Tibial nerve (tissue), 4 donors: Measurements from ENCODE around the gene TRIM8. TPM values are rescaled to one million over a fixed set of nuclear protein-coding genes. Genes with fewer than 3 reads are reported as not detected.
"Not testable (repeated sequence)": the region's sequence is repeated elsewhere in the genome, so short reads cannot be mapped to it uniquely, and the experiment has no call there.

Experiments
- DNase-seq, 2 donors: peaks; one replicate each; pipeline ENCODE4 v3.0.0-alpha.2; 2019; ENCODE audit warnings: low spot score in 2 of 2
- H3K27ac ChIP-seq, 4 donors: fragments of 200-600 bp; sonication (generic) in 3 of 4; one replicate each; pipeline ENCODE4 v1.5.1; 2017 to 2019; ENCODE audit warnings: mild to moderate bottlenecking in 1 of 4
- H3K27me3 ChIP-seq, 2 donors: fragments of 200-600 bp; sonication (generic) in 1 of 2; one replicate each; pipeline versions ENCODE4 v1.5.1 to v1.6.0; 2017 to 2019
- H3K36me3 ChIP-seq, 3 donors: fragments of 200-600 bp; sonication (generic); one replicate each; pipeline ENCODE4 v1.5.1; 2018 to 2019
- H3K4me1 ChIP-seq, 4 donors: fragments of 200-600 bp; sonication (generic) in 3 of 4; one replicate each; pipeline ENCODE4 v1.5.1; 2017 to 2019
- H3K4me3 ChIP-seq, 4 donors: fragments of 200-600 bp; sonication (generic) in 3 of 4; one replicate each; pipeline ENCODE4 v1.5.1; 2017 to 2019; ENCODE audit warnings: mild to moderate bottlenecking in 1 of 4, moderate library complexity in 1 of 4
- H3K9me3 ChIP-seq, 4 donors: fragments of 200-600 bp; sonication (generic) in 3 of 4; one replicate each; pipeline ENCODE4 v1.5.1; 2017 to 2019
- CTCF ChIP-seq, 5 experiments: fragments of 200-600 bp in 3 of 5; fragments of 450-650 bp in 2 of 5; sonication (generic) in 3 of 5; IDR thresholded peaks; one replicate each; pipeline ENCODE4 v1.5.1; 2016 to 2019; ENCODE audit warnings: antibody characterized with exemption in 5 of 5, mild to moderate bottlenecking in 3 of 5, moderate library complexity in 2 of 5
- EP300 ChIP-seq, 2 donors: sonication (generic); formaldehyde crosslinking; IDR thresholded peaks; one replicate each; pipeline ENCODE4 v1.6.1; 2017; ENCODE audit warnings: antibody characterized with exemption in 2 of 2, mild to moderate bottlenecking in 1 of 2
- POLR2A ChIP-seq, 2 donors: fragments of 450-650 bp; IDR thresholded peaks; one replicate each; pipeline ENCODE4 v1.6.1; 2017; ENCODE audit warnings: antibody characterized with exemption in 2 of 2, mild to moderate bottlenecking in 2 of 2, moderate library complexity in 2 of 2
- WGBS, 2 donors: methylation state at CpG; one replicate each; pipeline ENCODE4 v1.1.5; 2018; 5-methylcytosine and 5-hydroxymethylcytosine counted together
- total RNA-seq, 4 donors: library from RNA; depleted of rRNA; stranded (reverse); fragments of >200 nt; gene quantifications; one replicate each; pipeline ENCODE4 v1.1.0, GENCODE V29; 2016

TRIM8 gene
- total RNA-seq, 4 donors from 2014 or later: 156 to 206 (median 157) TPM

DNA sequence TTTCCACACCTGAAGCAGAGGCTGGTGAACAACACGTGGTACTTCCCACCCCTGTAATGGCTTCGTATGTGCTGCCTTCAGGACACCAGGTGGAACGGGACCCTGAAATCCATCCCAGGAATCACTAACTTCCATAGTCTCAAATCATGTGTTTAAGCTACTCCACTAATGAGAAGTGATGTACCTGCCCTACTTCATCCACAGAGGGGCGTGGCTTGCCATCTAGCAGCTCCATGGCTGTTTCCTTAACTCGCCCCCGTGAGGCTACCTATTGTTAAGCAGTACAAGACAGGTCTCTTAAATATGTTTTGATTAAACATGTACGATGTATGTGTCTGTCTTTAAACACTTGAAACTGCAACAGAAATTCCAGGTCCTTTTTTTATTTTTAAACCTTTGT lies 38.1 kb downstream of the TRIM8 start:
- no peaks in the 10 kb centered on the region for H3K9me3 ChIP-seq
- H3K4me3 ChIP-seq: no peak overlapping the region
- H3K4me1 ChIP-seq: peaks cover 0 to 23% (median 18%) of the 10 kb centered on the region in 4 donors
- no peak overlapping the region for H3K27ac ChIP-seq
- H3K27me3 ChIP-seq: no peaks in the 10 kb centered on the region
- TF ChIP-seq EP300 (IDR thresholded peaks at IDR 0.05) (no peak), POLR2A (IDR thresholded peaks at IDR 0.05) (no peak), CTCF (IDR thresholded peaks at IDR 0.05) (no peak)
- peaks cover 0 to 55% (median 0%) of the 10 kb centered on the region in 3 donors for H3K36me3 ChIP-seq
- no peak for DNase-seq
- WGBS, 2 donors: 93 to 96% methylated on average over 7 of the region's 7 CpGs

GRCh38 chr10:102682981-102683380 lies 38.7 kb downstream of the TRIM8 start:
- H3K36me3 ChIP-seq: peaks cover 0 to 60% (median 0%) of the 10 kb centered on the region in 3 donors
- 79 to 87% methylated on average over 4 of the region's 4 CpGs for WGBS, 2 donors
- H3K4me1 ChIP-seq: peaks cover 0 to 17% (median 15%) of the 10 kb centered on the region in 4 donors
- H3K9me3 ChIP-seq: no peaks in the 10 kb centered on the region
- no peak overlapping the region for H3K4me3 ChIP-seq
- TF ChIP-seq EP300 (IDR thresholded peaks at IDR 0.05) (no peak), CTCF (IDR thresholded peaks at IDR 0.05) (no peak), POLR2A (IDR thresholded peaks at IDR 0.05) (no peak)
- no peak for DNase-seq
- H3K27me3 ChIP-seq: no peaks in the 10 kb centered on the region
- H3K27ac ChIP-seq: no peak overlapping the region

- DNase-seq: no peak
- peaks cover 0 to 68% (median 0%) of the 10 kb centered on the region in 3 donors for H3K36me3 ChIP-seq
- H3K27me3 ChIP-seq: no peaks in the 10 kb centered on the region
- no peak overlapping the region for H3K4me3 ChIP-seq
- H3K9me3 ChIP-seq: no peaks in the 10 kb centered on the region
- TF ChIP-seq CTCF (IDR thresholded peaks at IDR 0.05) (no peak), EP300 (IDR thresholded peaks at IDR 0.05) (no peak), POLR2A (IDR thresholded peaks at IDR 0.05) (no peak)
- no peak overlapping the region for H3K27ac ChIP-seq
- H3K4me1 ChIP-seq: peaks cover 0 to 10% (median 7%) of the 10 kb centered on the region in 4 donors
- 75 to 85% methylated on average over 5 of the region's 5 CpGs for whole genome bisulfite sequencing, 2 donors
Measured at GRCh38 chr10:102683736-102684135, 39.5 kb downstream of the TRIM8 start.

DNA sequence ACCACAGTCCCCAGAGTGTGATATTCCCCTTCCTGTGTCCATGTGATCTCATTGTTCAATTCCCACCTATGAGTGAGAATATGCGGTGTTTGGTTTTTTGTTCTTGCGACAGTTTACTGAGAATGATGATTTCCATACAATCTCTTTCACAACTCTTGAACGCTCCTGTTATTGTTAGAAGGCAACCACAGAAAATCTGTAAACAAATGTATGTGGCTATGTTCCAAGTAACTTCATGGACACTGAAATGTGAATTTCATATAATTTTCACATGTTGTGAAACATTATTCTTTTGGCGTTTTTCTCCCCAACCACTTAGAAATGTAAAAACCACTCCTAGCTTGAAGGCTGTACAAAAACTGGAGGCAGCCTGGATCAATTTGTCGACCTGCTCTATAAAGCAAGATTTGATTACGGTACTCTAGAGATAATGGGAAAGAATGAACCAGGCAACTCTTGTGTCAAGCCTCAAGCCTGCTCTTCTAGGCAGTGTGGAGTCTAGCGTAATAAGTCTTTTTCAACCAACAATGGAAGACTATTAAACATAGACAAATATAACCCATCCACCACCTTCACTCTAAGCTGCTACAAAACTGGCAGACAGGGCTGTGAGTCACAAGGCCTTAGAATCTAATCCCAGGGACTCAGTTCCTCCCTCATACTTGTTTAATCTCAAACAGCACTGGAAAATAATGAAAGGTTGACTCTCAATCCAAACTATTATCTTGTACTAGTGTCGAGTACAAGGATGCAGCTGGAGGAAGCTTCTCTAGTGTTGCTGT lies 47.2 kb downstream of the TRIM8 start:
- H3K9me3 ChIP-seq: no peaks in the 10 kb centered on the region
- H3K27me3 ChIP-seq: no peaks in the 10 kb centered on the region
- 71 to 73% methylated on average over 8 of the region's 8 CpGs for WGBS, 2 donors
- no peaks in the 10 kb centered on the region for H3K4me1 ChIP-seq
- peaks cover 0 to 77% (median 0%) of the 10 kb centered on the region in 3 donors for H3K36me3 ChIP-seq
- H3K4me3 ChIP-seq: no peak overlapping the region
- peak overlapping the region in 1 of 4 donors; percentile 36 for H3K27ac ChIP-seq
- no peak for DNase-seq
- TF ChIP-seq CTCF (IDR thresholded peaks at IDR 0.05) (no peak), EP300 (IDR thresholded peaks at IDR 0.05) (no peak), POLR2A (IDR thresholded peaks at IDR 0.05) (no peak)

DNA sequence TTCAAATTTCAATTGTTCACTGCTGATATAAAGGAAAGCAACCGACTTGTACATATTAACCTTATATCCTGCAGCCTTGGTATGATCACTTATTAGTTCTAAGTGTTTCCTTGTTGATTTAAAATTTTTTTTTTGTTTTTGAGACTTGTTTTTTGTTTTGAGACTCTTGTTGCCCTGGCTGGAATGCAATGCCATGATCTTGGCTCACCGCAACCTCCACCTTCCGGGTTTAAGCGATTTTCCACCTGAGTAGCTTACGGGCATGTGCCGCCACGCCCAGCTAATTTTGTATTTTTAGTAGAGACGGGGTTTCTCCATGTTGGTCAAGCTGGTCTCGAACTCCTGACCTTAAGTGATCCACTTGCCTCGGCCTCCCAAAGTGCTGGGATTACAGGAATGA lies 51.1 kb downstream of the TRIM8 start:
- 95% methylated on average over 10 of the region's 10 CpGs for WGBS, 2 donors
- not testable (repeated sequence) for H3K27ac ChIP-seq

More for the DNA sequence above, 51.1 kb downstream of the TRIM8 start:
- H3K27me3 ChIP-seq, H3K9me3 ChIP-seq, H3K4me1 ChIP-seq, H3K4me3 ChIP-seq, DNase-seq: not testable (repeated sequence)
- H3K36me3 ChIP-seq: peaks cover 0 to 72% (median 0%) of the 10 kb centered on the region in 3 donors
